CD4-positive, CD25-positive, alpha-beta regulatory T cell (primary cell): Measurements from ENCODE around the gene CCDC122. TPM values are rescaled to one million over a fixed set of nuclear protein-coding genes. Genes with fewer than 3 reads are reported as not detected.
A peak's percentile ranks its signal among the peaks of the same experiment; 100 is the strongest.

Experiments
- ATAC-seq, 2 donors: fragments of 150-1000 bp; cut with Tn5 transposase; one replicate each; pipeline ENCODE4 v1.10.0; 2021; ENCODE audit warnings: low read depth in 2 of 2, moderate number of reproducible peaks in 2 of 2, moderate library complexity in 1 of 2
- DNase-seq, 3 donors: peaks; one replicate each; pipeline versions ENCODE4 v3.0.0 to v3.0.0-alpha.2; 2012 to 2022; ENCODE audit warnings: mixed read lengths in 1 of 3
- H3K27ac ChIP-seq: one replicate; pipeline ENCODE4 v1.7.0; 2013; ENCODE audit warnings: mild to moderate bottlenecking, low read length; ENCODE audit not compliant: insufficient read depth, poor library complexity, severe bottlenecking
- H3K27me3 ChIP-seq: one replicate; pipeline ENCODE4 v1.7.0; 2013; ENCODE audit warnings: low read length; ENCODE audit not compliant: control insufficient read depth, insufficient read depth
- H3K36me3 ChIP-seq: one replicate; pipeline ENCODE4 v1.7.0; 2013; ENCODE audit warnings: mild to moderate bottlenecking, low read length, moderate library complexity; ENCODE audit not compliant: control insufficient read depth, insufficient read depth
- H3K4me1 ChIP-seq: 2 replicates; pipeline ENCODE4 v1.7.0; 2013; ENCODE audit warnings: mild to moderate bottlenecking, low read length; ENCODE audit not compliant: insufficient read depth, control insufficient read depth, poor library complexity, severe bottlenecking
- H3K4me3 ChIP-seq: one replicate; pipeline ENCODE4 v1.7.0; 2013; ENCODE audit warnings: low read depth, mild to moderate bottlenecking, low read length, moderate library complexity
- H3K9me3 ChIP-seq, 2 experiments: 1 replicate in 1 of 2; 2 replicates in 1 of 2; pipeline ENCODE4 v1.7.0; 2013; ENCODE audit warnings: low read length in 2 of 2, mild to moderate bottlenecking in 1 of 2, moderate library complexity in 1 of 2; ENCODE audit not compliant: control insufficient read depth in 2 of 2
- H3K27ac Mint-ChIP-seq, 3 donors: one replicate each; pipeline ENCODE4 v1.8.0; 2020 to 2022; ENCODE audit warnings: mild to moderate bottlenecking in 3 of 3, mixed read lengths in 3 of 3, moderate library complexity in 2 of 3
- H3K27me3 Mint-ChIP-seq: one replicate; pipeline ENCODE4 v1.8.0; 2022; ENCODE audit warnings: mild to moderate bottlenecking, mixed read lengths
- H3K36me3 Mint-ChIP-seq: one replicate; pipeline ENCODE4 v1.8.0; 2020; ENCODE audit warnings: mixed read lengths
- H3K4me1 Mint-ChIP-seq, 4 donors: one replicate each; pipeline ENCODE4 v1.8.0; 2020 to 2022; ENCODE audit warnings: mixed read lengths in 4 of 4, mild to moderate bottlenecking in 1 of 4
- H3K4me3 Mint-ChIP-seq, 4 donors: one replicate each; pipeline ENCODE4 v1.8.0; 2020 to 2022; ENCODE audit warnings: mild to moderate bottlenecking in 4 of 4, mixed read lengths in 4 of 4, moderate library complexity in 3 of 4
- H3K9me3 Mint-ChIP-seq, 7 donors: one replicate each; pipeline ENCODE4 v1.8.0; 2020 to 2022; ENCODE audit warnings: mixed read lengths in 7 of 7, mild to moderate bottlenecking in 3 of 7, moderate library complexity in 2 of 7
- polyA plus RNA-seq, 4 donors: library from polyadenylated mRNA; unstranded; fragments of 300-500 nt; fragmentation: Illumina TruSeq; gene quantifications; one replicate each; pipeline ENCODE4 v1.2.3, GENCODE V29; 2021
- total RNA-seq: library from RNA; stranded (reverse); gene quantifications from one replicate; pipeline ENCODE4 v1.2.3, GENCODE V29; 2022

Gene CCDC122
- 1.5 TPM for total RNA-seq
- 1 to 10 TPM in 3 of 4 donors, under 1 TPM in 1; 0.63 to 4.3 (median 3.8) TPM for polyA plus RNA-seq

DNA sequence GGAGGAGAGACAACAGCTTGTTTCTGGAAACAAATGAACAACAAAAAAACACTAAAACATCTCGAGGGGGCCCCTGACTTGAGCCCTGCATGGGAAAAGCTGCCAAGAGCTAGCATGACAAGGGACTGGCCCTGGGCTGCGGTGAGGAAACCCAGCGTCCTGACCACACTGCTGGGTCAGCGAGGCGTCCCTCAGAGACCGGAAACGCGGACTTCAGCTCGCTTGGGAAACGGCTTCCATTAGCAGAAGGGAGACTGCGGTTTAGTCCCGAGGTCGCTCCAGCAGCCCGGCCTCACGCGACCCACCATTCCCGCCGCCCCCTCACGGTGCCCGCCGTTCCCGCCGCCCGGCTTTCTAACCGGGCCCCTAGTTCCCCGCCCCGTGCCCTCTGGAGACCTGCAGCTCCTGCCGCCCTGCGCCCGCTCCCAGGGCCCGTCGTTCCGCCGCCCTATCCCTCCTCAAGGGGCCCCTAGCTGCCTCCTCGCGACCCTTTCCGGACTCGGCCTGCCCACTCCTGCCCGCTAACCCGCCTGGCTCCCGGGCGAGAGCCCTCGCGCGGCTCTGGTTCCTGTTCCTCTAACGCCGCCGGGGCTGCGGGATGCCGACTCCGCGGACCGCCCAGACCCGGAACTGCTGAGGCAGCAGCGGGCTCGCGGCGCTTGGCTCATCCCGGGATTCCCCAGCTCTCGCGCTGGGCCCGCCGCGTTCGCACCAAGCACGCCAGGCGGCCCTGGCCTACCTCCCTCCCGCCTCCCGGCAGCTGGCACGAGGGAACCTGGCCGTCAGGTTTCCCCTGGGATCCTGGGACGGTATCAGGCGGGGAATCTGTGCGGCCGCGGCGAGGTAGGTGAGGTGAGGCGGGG is at the start of gene CCDC122:
CCDC122 (minus strand) TSS at position 849 of the 863 bp plus-strand sequence. CDS start 10,364 bp downstream, outside the sequence.
- peak within 1 kb of the TSS; percentile 87 to 91 (median 90) for H3K27ac Mint-ChIP-seq
- peaks cover 9% of the 10 kb centered on the region for H3K4me1 ChIP-seq
- no peaks in the 10 kb centered on the region for H3K36me3 Mint-ChIP-seq
- DNase-seq, result peak; percentile 59 to 62 (median 62)
- H3K27ac ChIP-seq, result peak within 1 kb of the TSS; percentile 76
- H3K9me3 ChIP-seq, result no peaks in the 10 kb centered on the region
- peaks cover 17 to 34% (median 27%) of the 10 kb centered on the region in 4 donors for H3K4me1 Mint-ChIP-seq
- no peaks in the 10 kb centered on the region for H3K27me3 Mint-ChIP-seq
- peak within 1 kb of the TSS; percentile 82 to 99 (median 90) for H3K4me3 Mint-ChIP-seq
- no peaks in the 10 kb centered on the region for H3K27me3 ChIP-seq
- peak within 1 kb of the TSS; percentile 64 for H3K4me3 ChIP-seq
- peak; percentile 63 to 75 for ATAC-seq
- H3K9me3 Mint-ChIP-seq, result no peaks in the 10 kb centered on the region
- H3K36me3 ChIP-seq, result no peaks in the 10 kb centered on the region

DNA sequence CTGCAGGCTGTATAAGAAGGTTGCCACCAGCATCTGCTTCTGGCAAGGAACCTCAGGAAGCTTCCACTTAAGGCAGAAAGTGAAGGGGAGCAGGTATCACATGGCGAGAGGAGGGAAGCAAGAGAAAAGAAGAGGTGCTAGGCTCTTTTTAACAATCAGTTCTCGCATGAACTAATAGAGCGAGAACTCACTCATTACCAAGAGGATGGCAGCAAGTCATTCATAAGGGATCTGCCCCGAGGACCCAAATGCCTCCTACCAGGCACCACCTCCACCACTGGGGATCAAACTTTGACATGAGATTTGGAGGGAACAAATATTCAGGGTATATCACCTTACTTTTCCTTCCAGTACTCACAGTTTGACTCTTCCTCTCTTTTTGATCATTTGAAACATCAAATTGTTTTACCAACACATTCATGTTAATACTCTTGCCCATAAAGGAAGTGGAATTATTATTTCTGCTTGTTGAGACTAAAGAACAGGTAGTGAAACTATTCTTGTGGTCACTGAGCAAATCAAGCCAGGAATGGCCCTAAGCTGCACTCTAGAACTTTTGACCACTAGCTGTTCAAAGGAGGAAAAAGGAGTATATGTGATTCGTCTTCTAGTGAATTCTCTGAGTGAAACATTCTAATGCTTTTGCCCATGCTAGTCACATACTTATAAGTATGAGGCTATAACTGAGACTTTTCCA is 45.2 kb upstream of the CCDC122 start:
- Mint-ChIP-seq H3K4me1 (no peaks in the 10 kb centered on the region), H3K9me3 (peaks cover 0 to 1% (median 0%) of the 10 kb centered on the region in 7 donors), H3K36me3 (no peaks in the 10 kb centered on the region), H3K27ac (no peak overlapping the region), H3K27me3 (peaks cover 19% of the 10 kb centered on the region), H3K4me3 (no peak overlapping the region)
- Histone ChIP-seq H3K27ac (no peak overlapping the region), H3K4me1 (no peaks in the 10 kb centered on the region), H3K9me3 (no peaks in the 10 kb centered on the region), H3K4me3 (no peak overlapping the region), H3K36me3 (no peaks in the 10 kb centered on the region), H3K27me3 (peaks cover 6% of the 10 kb centered on the region)
- DNase-seq (no peak), ATAC-seq (no peak)

DNA sequence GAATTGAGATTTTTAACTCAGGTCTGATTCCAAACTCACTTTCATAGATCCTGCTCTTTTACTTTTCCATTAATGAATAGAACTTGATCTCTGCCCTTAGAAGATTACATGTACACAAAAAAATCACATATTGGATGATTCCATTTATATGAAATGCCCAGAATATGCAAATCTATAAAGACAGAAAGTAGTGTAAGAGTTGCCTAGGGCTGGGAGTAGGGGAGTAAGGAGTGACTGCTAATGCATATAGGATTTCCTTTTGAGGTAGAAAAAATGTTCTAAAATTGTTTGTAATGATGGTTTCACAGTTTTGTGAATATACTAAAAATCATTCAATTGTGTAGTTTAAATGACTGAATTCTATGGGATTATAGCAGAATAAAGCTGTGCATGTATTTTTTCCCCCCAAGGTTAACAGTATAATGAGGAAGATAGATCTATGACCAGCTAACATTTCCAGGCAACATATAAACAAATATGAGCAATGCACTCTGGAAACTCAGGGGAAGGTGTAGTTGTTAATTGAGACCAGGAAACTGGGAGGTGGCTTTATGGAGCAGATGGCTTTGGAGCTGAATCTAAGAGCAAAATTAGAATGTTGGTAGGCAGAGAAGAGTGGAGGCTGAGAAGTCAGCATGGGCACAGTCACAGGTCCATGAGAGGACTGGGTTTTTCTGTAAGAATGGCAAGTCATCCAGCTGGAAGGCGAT is 41.6 kb upstream of the CCDC122 start:
- Mint-ChIP-seq H3K9me3 (peaks cover 0 to 1% (median 0%) of the 10 kb centered on the region in 7 donors), H3K27me3 (peaks cover 30% of the 10 kb centered on the region), H3K27ac (no peak overlapping the region), H3K4me3 (no peak overlapping the region), H3K4me1 (no peaks in the 10 kb centered on the region), H3K36me3 (no peaks in the 10 kb centered on the region)
- Histone ChIP-seq H3K4me1 (no peaks in the 10 kb centered on the region), H3K9me3 (no peaks in the 10 kb centered on the region), H3K27ac (no peak overlapping the region), H3K4me3 (no peak overlapping the region), H3K36me3 (no peaks in the 10 kb centered on the region), H3K27me3 (peaks cover 9% of the 10 kb centered on the region)
- DNase-seq, result no peak
- no peak for ATAC-seq

DNA sequence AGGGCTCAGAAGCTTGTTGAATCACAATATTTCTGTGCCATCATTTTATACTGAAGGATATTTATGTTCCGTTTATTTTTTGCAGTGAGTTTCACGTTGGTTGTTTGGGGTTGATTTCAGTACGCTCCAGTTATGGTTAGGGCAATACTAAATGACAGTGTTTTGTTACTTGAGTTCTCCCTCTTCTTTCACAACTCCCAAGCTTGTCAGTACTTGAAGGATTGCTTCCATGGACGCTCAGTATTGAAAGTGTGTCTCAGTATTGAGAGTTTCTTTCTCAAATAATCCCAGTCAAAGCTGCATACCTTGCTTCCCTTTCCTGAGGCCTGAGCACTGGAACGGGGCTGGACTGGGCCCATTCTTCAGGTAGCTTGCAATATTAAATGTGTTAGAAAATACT is 39.1 kb upstream of the CCDC122 start:
- no peak overlapping the region for H3K27ac Mint-ChIP-seq
- H3K27me3 ChIP-seq, result peaks cover 7% of the 10 kb centered on the region

DNA sequence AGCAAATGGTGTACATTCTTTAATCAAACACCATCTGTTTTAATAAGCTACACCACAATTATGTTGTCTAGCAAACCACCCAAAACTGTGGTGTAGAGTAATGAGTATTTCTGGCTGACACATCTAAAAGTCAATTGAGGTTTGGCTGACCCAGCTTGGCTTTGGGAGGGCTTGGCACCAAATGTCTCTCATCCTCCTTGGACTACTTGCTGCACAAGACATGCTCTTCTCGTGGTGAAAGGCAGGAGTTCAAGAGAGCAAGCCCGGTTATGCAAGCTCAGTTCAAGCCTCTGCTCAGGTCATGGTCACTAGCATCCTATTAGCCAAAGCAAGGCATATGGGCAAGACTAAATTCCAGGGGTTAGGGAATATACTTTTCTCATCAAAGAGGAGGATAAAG is 37.3 kb upstream of the CCDC122 start:
- Mint-ChIP-seq H3K27ac (no peak overlapping the region), H3K9me3 (peaks cover 0 to 1% (median 0%) of the 10 kb centered on the region in 7 donors), H3K36me3 (no peaks in the 10 kb centered on the region), H3K27me3 (peaks cover 41% of the 10 kb centered on the region), H3K4me1 (no peaks in the 10 kb centered on the region), H3K4me3 (no peak overlapping the region)
- ATAC-seq (no peak), DNase-seq (no peak)
- Histone ChIP-seq H3K4me1 (no peaks in the 10 kb centered on the region), H3K27me3 (peaks cover 9% of the 10 kb centered on the region), H3K27ac (no peak overlapping the region), H3K9me3 (no peaks in the 10 kb centered on the region), H3K4me3 (no peak overlapping the region), H3K36me3 (no peaks in the 10 kb centered on the region)

More for the DNA sequence above, 39.1 kb upstream of the CCDC122 start:
- Histone ChIP-seq H3K9me3 (no peaks in the 10 kb centered on the region), H3K4me1 (no peaks in the 10 kb centered on the region), H3K4me3 (no peak overlapping the region), H3K36me3 (no peaks in the 10 kb centered on the region), H3K27ac (no peak overlapping the region)
- DNase-seq (no peak), ATAC-seq (no peak)
- H3K27me3 Mint-ChIP-seq, result peaks cover 30% of the 10 kb centered on the region
- no peaks in the 10 kb centered on the region for H3K36me3 Mint-ChIP-seq
- peaks cover 0 to 1% (median 0%) of the 10 kb centered on the region in 7 donors for H3K9me3 Mint-ChIP-seq
- no peaks in the 10 kb centered on the region for H3K4me1 Mint-ChIP-seq
- H3K4me3 Mint-ChIP-seq, result no peak overlapping the region

DNA sequence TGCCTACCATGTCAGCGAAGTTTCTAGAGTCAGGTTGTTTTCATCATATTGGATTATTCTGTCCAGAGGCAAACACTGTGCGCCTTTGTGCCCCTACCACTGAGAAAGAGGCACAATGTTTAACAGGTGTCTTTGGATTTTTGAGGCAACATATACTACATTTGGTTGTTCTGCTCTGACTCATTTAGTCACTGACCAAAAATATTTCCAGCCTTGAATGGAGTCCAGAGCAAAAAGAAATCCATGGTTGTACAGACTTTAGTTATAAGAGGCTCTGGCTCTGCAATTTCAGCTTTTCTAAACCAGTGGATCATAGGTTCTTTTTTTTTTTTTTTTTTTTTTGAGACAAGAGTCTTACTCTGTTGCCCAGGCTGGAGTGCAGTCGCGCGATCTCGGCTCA is 35.9 kb upstream of the CCDC122 start:
- peaks cover 0 to 1% (median 0%) of the 10 kb centered on the region in 7 donors for H3K9me3 Mint-ChIP-seq
- Histone ChIP-seq H3K27me3 (peaks cover 6% of the 10 kb centered on the region), H3K36me3 (no peaks in the 10 kb centered on the region), H3K4me1 (no peaks in the 10 kb centered on the region), H3K27ac (no peak overlapping the region), H3K4me3 (no peak overlapping the region), H3K9me3 (no peaks in the 10 kb centered on the region)
- no peak overlapping the region for H3K4me3 Mint-ChIP-seq
- no peak for ATAC-seq
- no peaks in the 10 kb centered on the region for H3K4me1 Mint-ChIP-seq
- H3K27ac Mint-ChIP-seq, result no peak overlapping the region
- no peak for DNase-seq
- H3K36me3 Mint-ChIP-seq, result no peaks in the 10 kb centered on the region
- peaks cover 29% of the 10 kb centered on the region for H3K27me3 Mint-ChIP-seq

DNA sequence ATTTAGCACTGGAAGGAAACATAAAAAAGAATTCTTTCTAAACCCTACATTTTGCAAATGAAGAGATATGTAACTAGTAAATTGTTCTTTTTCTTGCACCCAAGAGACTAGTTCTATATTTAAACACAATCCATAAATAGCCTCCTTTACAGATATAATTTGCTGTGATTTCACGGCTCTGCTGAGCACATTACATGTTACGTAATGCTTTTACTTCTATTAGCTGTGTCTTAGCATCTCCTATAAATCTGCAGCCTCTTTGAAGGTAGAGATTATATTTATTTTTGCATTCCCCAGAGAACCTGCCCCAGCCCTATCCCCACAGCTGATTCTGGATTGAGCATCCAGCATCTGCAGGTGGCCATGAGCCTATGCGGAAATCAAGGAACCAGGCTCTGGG is 32.3 kb upstream of the CCDC122 start:
- DNase-seq (no peak), ATAC-seq (no peak)
- Mint-ChIP-seq H3K4me3 (no peak overlapping the region), H3K4me1 (no peaks in the 10 kb centered on the region), H3K27ac (no peak overlapping the region), H3K9me3 (peaks cover 0 to 2% (median 0%) of the 10 kb centered on the region in 7 donors), H3K36me3 (no peaks in the 10 kb centered on the region), H3K27me3 (peaks cover 27% of the 10 kb centered on the region)
- no peaks in the 10 kb centered on the region for H3K36me3 ChIP-seq
- H3K4me1 ChIP-seq, result no peaks in the 10 kb centered on the region
- no peak overlapping the region for H3K27ac ChIP-seq
- H3K4me3 ChIP-seq, result no peak overlapping the region
- no peaks in the 10 kb centered on the region for H3K9me3 ChIP-seq
- H3K27me3 ChIP-seq, result peaks cover 6% of the 10 kb centered on the region
